Measurements from ENCODE around the gene SYPL2. TPM values are rescaled to one million over a fixed set of nuclear protein-coding genes. Genes with fewer than 3 reads are reported as not detected.

The SYPL2 gene
- total and polyA plus RNA-seq, 4 donors: 0.14 to 4.7 (median 3.7) TPM

GRCh38 chr1:109527846-109528695, 61.7 kb downstream of the SYPL2 start:
- no peak for DNase-seq (ENCODE audit: low spot score)
- Histone ChIP-seq H3K27ac (ENCODE audit: low read depth in 1 of 2, low read length in 2 of 2) (no peak overlapping the region), H3K4me1 (ENCODE audit: control insufficient read depth in 4 of 4, insufficient read depth in 4 of 4, low read length in 3 of 4) (peaks cover 0 to 4% (median 1%) of the 10 kb centered on the region in 4 donors), H3K9ac (ENCODE audit: low read depth in 1 of 2, low read length in 2 of 2) (no peak overlapping the region), H3K9me3 (ENCODE audit: control insufficient read depth in 4 of 4, low read length in 3 of 4) (no peaks in the 10 kb centered on the region), H3K27me3 (ENCODE audit: control insufficient read depth in 4 of 4, insufficient read depth in 4 of 4, low read length in 3 of 4) (no peaks in the 10 kb centered on the region), H3K36me3 (ENCODE audit: control insufficient read depth in 4 of 4, insufficient read depth in 3 of 4, low read depth in 1 of 4, low read length in 3 of 4) (no peaks in the 10 kb centered on the region), H3K4me3 (ENCODE audit: low read depth in 1 of 3, low read length in 3 of 3) (no peak overlapping the region)
- no peak for TF ChIP-seq MAX (IDR thresholded peaks at IDR 0.05)
- TF ChIP-seq FOXA1 (IDR thresholded peaks at IDR 0.05): no peak
- no peak for TF ChIP-seq FOXA2 (IDR thresholded peaks at IDR 0.05)
- TF ChIP-seq NR2F2 (IDR thresholded peaks at IDR 0.05): no peak
- no peak for TF ChIP-seq JUND (IDR thresholded peaks at IDR 0.05)
- no peak for TF ChIP-seq GABPA (IDR thresholded peaks at IDR 0.05 in 1 of 2, conservative IDR thresholded peaks at IDR 0.05 in 1 of 2)
- TF ChIP-seq YY1 (IDR thresholded peaks at IDR 0.05): no peak
- TF ChIP-seq RXRA (IDR thresholded peaks at IDR 0.05): no peak
- no peak for TF ChIP-seq CTCF (IDR thresholded peaks at IDR 0.05; ENCODE audit: low read depth, low read length, missing input control)
- TF ChIP-seq EGR1 (IDR thresholded peaks at IDR 0.05; ENCODE audit: low read depth in 2 of 2): no peak
- TF ChIP-seq SP1 (IDR thresholded peaks at IDR 0.05): no peak
- TF ChIP-seq RAD21 (IDR thresholded peaks at IDR 0.05): no peak
- TF ChIP-seq HNF4G (IDR thresholded peaks at IDR 0.05): no peak
- no peak for TF ChIP-seq TAF1 (conservative IDR thresholded peaks at IDR 0.05)
- no peak for TF ChIP-seq ATF3 (IDR thresholded peaks at IDR 0.05)
- TF ChIP-seq ZBTB33 (IDR thresholded peaks at IDR 0.05): no peak
- TF ChIP-seq HNF4A (conservative IDR thresholded peaks at IDR 0.05): no peak
- TF ChIP-seq REST (IDR thresholded peaks at IDR 0.05): no peak
- 86% methylated on average over 9 of the region's 9 CpGs for WGBS
